ENCODE results near the gene ADAMTSL4.

The ADAMTSL4 gene

GRCh38 chr1:150548632-150549495 is at the start of gene ADAMTSL4:
ADAMTSL4 (plus strand) TSS chr1:150549408; CDS start chr1:150552289, 2,881 bp downstream.
- Mint-ChIP-seq H3K4me1 (peaks cover 29% of the 10 kb centered on the region), H3K27me3 (peaks cover 13% of the 10 kb centered on the region), H3K9me3 (no peaks in the 10 kb centered on the region), H3K4me3 (peak within 1 kb of the TSS; percentile 86), H3K36me3 (no peaks in the 10 kb centered on the region), H3K27ac (peak within 1 kb of the TSS; percentile 62)

- H3K4me3 Mint-ChIP-seq: no peak overlapping the region
- peaks cover 9% of the 10 kb centered on the region for H3K36me3 Mint-ChIP-seq
- H3K27me3 Mint-ChIP-seq: no peaks in the 10 kb centered on the region
- H3K4me1 Mint-ChIP-seq: no peaks in the 10 kb centered on the region
- H3K27ac Mint-ChIP-seq: no peak overlapping the region
- no peaks in the 10 kb centered on the region for H3K9me3 Mint-ChIP-seq
Observed at GRCh38 chr1:150505431-150505830, 43.8 kb upstream of the ADAMTSL4 start.

DNA sequence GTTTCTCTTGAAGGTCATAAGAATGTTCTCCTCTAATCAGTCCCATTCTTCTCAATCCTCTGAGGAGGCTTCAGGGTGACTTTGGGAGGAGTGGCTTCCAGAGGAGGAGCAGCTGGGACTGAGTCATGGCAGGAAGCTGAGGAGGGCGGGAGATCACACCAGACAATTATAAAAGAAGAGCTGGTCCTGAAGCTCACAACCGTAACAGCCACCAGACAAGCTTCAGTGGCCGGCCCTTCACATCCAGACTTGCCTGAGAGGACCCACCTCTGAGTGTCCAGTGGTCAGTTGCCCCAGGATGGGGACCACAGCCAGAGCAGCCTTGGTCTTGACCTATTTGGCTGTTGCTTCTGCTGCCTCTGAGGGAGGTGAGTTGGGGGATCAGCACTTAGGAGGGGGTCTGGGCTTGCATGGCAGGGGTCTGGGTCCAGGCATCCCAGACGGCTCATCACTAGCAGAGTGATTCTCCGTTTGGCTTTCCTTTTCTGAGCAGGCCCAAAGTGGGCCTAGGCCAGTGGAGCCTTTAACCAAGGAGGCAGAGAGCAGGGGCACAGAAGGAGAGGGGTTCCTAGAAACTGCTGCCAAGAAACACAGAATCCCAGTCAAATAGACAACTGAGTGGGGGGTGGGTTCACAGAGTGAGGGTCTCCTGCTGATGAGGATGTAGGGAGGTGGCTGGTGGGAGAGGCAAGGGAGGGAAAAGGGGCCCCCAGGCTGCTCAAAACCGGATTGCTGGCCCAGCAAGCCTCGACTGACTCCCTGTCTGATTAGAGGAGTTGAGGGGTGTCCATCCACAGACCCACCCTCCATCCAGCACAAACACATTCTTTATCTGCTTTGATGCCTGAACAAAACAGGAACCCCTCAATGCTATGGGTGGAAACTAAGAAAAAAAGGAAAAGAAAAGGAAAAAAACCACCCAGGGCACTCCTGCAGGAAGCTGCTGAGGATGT is 41.0 kb upstream of the ADAMTSL4 start, which contains the start of gene ECM1:
Gene ECM1, plus strand, starts transcription at position 198 of the 953 bp plus-strand sequence. Its CDS starts 101 bp downstream, at position 299.
- H3K27me3 Mint-ChIP-seq: no peaks in the 10 kb centered on the region
- peak within 1 kb of the TSS; percentile 23 for H3K27ac Mint-ChIP-seq
- H3K4me3 Mint-ChIP-seq: no peak within 1 kb of the TSS
- H3K4me1 Mint-ChIP-seq: no peaks in the 10 kb centered on the region
- H3K36me3 Mint-ChIP-seq: peaks cover 9% of the 10 kb centered on the region
- no peaks in the 10 kb centered on the region for H3K9me3 Mint-ChIP-seq

DNA sequence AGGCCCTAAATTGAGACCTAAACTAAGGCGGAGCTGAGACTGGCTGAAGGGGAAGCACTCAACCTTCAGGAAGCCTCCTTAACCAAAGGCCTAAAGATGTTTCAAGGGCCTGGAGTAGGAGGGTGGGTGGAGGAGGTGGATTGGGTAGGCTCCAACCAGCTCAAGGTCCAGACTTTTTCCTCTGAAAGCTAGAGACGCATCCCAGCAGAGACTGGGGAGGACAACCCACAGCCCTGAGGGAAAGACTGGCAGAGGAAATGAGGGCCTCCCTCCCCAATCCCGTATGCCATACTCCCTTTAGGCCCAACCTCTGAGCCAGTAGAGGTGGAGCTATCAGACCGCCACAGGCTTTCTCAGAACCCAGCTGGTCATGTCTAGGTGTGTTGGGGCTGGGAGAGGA is 40.2 kb upstream of the ADAMTSL4 start:
- Mint-ChIP-seq H3K27me3 (no peaks in the 10 kb centered on the region), H3K9me3 (no peaks in the 10 kb centered on the region), H3K36me3 (peaks cover 9% of the 10 kb centered on the region), H3K4me1 (no peaks in the 10 kb centered on the region), H3K4me3 (no peak overlapping the region), H3K27ac (peak overlapping the region; percentile 23)

GRCh38 chr1:150511551-150511950 is 37.7 kb upstream of the ADAMTSL4 start:
- H3K27ac Mint-ChIP-seq: no peak overlapping the region
- peaks cover 10% of the 10 kb centered on the region for H3K4me1 Mint-ChIP-seq
- H3K36me3 Mint-ChIP-seq: peaks cover 5% of the 10 kb centered on the region
- no peak overlapping the region for H3K4me3 Mint-ChIP-seq
- no peaks in the 10 kb centered on the region for H3K27me3 Mint-ChIP-seq
- no peaks in the 10 kb centered on the region for H3K9me3 Mint-ChIP-seq

DNA sequence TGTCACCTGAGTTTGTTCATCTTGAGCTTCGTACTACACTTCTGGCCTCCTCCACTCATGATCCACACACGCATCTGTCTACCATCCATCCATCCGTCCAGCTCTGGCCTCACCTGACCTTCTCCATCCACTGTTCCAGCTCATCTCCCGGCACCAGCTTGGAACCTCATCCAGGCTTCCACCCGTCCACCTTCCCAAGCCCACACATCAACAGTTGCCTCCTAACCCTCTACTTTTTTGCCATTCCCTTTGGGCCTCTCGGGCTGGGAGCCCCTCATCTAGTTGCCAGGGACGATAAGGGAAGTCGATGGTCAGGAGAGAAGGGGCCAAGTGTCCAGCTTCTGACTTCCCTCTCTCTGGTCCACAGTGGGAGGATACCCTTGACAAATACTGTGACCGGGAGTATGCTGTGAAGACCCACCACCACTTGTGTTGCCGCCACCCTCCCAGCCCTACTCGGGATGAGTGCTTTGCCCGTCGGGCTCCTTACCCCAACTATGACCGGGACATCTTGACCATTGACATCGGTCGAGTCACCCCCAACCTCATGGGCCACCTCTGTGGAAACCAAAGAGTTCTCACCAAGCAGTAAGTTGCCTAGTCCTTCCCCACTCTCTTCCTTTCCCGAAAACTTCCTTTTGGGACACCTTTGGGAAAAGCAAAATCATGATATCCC is 37.1 kb upstream of the ADAMTSL4 start:
- H3K9me3 Mint-ChIP-seq: no peaks in the 10 kb centered on the region
- no peak overlapping the region for H3K4me3 Mint-ChIP-seq
- no peak overlapping the region for H3K27ac Mint-ChIP-seq

DNA sequence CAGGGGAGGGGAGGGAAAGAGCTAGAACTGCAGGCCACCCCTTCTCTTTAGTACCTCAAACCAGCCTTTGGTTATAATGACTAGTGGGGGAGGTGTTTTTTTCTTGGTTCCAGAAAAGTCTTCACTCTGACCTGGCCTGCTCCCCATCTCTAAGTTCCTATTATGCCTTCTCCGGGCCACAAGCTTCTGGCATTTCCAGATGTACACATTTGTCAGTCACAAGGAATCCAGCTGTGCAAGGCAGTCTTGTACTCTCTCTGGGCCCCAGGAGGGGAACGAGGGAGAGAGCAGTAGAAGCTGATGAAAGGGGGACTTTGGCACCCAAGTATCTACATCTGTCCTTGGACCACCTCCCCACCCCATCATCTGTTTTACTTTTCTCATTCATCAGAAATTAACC is 36.4 kb upstream of the ADAMTSL4 start:
- no peak overlapping the region for H3K4me3 Mint-ChIP-seq
- H3K27me3 Mint-ChIP-seq: no peaks in the 10 kb centered on the region
- H3K27ac Mint-ChIP-seq: no peak overlapping the region
- H3K36me3 Mint-ChIP-seq: peaks cover under 1% of the 10 kb centered on the region
- H3K4me1 Mint-ChIP-seq: peaks cover 12% of the 10 kb centered on the region
- no peaks in the 10 kb centered on the region for H3K9me3 Mint-ChIP-seq

More for the DNA sequence above, 37.1 kb upstream of the ADAMTSL4 start:
- peaks cover 12% of the 10 kb centered on the region for H3K4me1 Mint-ChIP-seq
- H3K27me3 Mint-ChIP-seq: no peaks in the 10 kb centered on the region
- H3K36me3 Mint-ChIP-seq: peaks cover 3% of the 10 kb centered on the region

DNA sequence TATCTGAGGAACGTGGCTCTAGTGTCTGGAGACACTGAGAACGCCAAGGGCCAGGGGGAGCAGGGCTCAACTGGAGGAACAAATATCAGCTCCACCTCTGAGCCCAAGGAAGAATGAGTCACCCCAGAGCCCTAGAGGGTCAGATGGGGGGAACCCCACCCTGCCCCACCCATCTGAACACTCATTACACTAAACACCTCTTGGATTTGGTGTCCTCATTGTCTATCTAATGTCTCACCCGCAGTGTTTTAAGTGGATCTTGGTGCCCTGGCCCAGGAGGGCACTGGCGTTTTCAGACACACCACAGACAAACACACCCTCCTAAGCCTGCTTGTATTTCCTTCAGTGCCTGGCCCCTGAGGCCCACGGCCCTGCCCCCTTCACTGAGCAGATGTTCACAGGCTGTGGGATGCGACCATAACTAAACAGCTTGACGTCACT is 35.8 kb upstream of the ADAMTSL4 start:
- Mint-ChIP-seq H3K36me3 (no peaks in the 10 kb centered on the region), H3K27ac (no peak overlapping the region), H3K4me1 (peaks cover 12% of the 10 kb centered on the region), H3K27me3 (no peaks in the 10 kb centered on the region), H3K4me3 (no peak overlapping the region), H3K9me3 (no peaks in the 10 kb centered on the region)

DNA sequence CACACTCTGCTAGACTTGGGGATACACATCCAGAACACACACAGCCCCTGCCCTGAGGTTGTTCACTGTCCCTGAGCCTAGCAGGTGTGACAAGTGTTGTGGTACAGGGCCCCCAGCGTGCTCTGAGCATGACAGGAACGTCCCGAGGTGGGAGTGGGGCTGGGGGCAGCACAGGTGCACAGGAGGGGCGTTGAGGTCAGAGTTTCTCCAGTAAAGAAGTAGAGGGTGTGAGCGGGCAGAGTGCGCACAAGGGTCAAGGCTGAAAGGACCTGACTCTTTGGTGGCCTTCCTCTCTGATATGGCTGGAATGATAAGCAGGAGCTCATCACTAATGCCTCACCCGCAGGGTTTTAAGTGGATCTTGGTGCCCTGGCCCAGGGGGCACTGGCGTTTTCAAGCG is 34.9 kb upstream of the ADAMTSL4 start:
- H3K9me3 Mint-ChIP-seq: no peaks in the 10 kb centered on the region
- H3K27ac Mint-ChIP-seq: no peak overlapping the region
- H3K36me3 Mint-ChIP-seq: no peaks in the 10 kb centered on the region
- H3K4me1 Mint-ChIP-seq: peaks cover 12% of the 10 kb centered on the region
- peak overlapping the region; percentile 93 for H3K4me3 Mint-ChIP-seq
- H3K27me3 Mint-ChIP-seq: no peaks in the 10 kb centered on the region

DNA sequence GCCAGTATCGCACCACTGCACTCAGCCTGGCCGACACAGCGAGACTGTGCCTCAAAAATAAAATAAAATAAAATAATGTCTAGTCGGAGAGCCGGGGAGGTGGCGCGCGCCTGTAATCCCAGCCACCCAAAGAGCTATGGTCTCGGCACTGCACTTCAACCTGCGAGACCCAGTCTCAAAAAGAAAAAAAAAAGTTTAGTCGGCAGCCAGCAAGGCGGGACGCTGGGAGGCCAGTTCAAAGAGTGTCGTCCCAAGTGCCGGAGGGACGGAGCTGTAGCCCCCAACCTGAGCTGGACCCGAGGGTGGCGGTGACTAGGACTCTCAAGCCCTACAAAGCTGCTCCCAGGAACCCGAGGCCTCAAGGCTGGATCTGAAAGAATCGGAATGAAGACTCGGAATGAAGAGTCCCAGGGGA is 34.3 kb upstream of the ADAMTSL4 start:
- H3K4me1 Mint-ChIP-seq: peaks cover 12% of the 10 kb centered on the region

DNA sequence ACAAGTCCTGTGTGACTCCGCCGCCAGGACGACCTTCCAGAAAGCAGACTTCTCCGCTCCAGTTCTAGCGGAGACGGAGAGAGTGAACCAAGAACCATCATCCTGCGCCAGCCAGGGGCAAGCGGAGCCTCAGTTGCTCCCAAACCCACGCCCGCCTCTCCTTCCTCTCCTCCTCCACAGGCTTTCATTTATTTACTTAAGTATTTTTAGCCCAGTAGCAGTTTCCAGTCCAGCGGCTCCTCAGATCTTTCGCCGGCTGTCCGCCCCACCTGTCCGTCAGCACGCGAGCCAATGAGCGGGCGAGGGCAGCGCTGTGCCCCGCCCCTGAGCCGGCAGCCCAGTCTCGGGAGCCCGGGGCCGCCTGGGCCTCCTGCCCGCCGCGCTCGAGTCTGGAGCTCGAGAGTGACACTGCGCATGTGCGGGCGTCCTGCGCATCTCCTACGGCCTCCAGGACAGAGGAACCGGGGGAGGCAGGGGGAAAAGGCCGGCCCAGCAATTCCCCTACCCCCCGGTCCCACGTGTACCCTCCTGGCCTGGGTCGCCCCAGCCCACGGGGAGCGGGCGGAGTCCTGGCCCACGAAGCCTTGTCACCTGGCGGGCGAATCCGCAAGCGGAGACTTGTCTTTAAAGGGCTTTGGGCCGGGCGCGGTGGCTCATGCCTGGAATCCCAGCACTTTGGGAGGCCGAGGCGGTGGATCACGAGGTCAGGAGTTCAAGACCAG is 33.7 kb upstream of the ADAMTSL4 start, which contains the start of gene FALEC:
Gene FALEC, plus strand, starts transcription at position 425 of the 722 bp plus-strand sequence.
- peak within 1 kb of the TSS; percentile 93 for H3K4me3 Mint-ChIP-seq
- H3K27me3 Mint-ChIP-seq: no peaks in the 10 kb centered on the region
- H3K4me1 Mint-ChIP-seq: peaks cover 12% of the 10 kb centered on the region
- H3K36me3 Mint-ChIP-seq: no peaks in the 10 kb centered on the region
- peak within 1 kb of the TSS; percentile 59 for H3K27ac Mint-ChIP-seq
- no peaks in the 10 kb centered on the region for H3K9me3 Mint-ChIP-seq

More for the DNA sequence above, 34.3 kb upstream of the ADAMTSL4 start:
- Mint-ChIP-seq H3K4me3 (peak overlapping the region; percentile 93), H3K27ac (no peak overlapping the region), H3K36me3 (no peaks in the 10 kb centered on the region), H3K9me3 (no peaks in the 10 kb centered on the region), H3K27me3 (no peaks in the 10 kb centered on the region)

DNA sequence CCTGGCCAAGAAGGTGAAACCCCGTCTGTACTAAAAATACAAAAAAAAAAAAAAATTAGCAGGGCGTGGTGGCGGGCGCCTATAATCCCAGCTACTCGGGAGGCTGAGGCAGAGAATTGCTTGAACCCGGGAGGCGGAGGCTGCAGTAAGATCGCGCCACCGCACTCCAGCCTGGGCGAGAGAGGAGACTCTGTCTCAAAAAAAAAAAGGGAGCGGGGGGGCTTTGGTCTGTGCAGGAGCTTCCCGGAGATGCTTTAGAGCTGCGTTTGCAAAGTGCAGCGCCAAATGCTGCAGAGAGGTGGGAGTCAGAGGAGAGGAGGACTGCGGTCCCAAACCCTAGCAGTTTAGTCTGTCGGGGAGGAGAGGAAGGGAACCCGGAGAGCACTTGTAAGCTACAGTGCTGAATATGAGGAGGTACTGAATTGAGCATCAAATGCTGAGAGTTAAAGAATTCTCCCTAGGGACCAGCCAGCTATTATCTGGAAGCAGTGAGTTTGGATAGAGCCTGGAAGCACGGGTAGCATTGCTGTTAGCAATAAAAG is 33.1 kb upstream of the ADAMTSL4 start:
- no peaks in the 10 kb centered on the region for H3K27me3 Mint-ChIP-seq
- peak overlapping the region; percentile 93 for H3K4me3 Mint-ChIP-seq
- no peaks in the 10 kb centered on the region for H3K9me3 Mint-ChIP-seq

GRCh38 chr1:150516616-150517015 is 32.6 kb upstream of the ADAMTSL4 start:
- H3K9me3 Mint-ChIP-seq: no peaks in the 10 kb centered on the region
- no peaks in the 10 kb centered on the region for H3K27me3 Mint-ChIP-seq
- no peaks in the 10 kb centered on the region for H3K36me3 Mint-ChIP-seq
- H3K27ac Mint-ChIP-seq: no peak overlapping the region
- H3K4me3 Mint-ChIP-seq: peak overlapping the region; percentile 93
- peaks cover 12% of the 10 kb centered on the region for H3K4me1 Mint-ChIP-seq

More for the DNA sequence above, 33.1 kb upstream of the ADAMTSL4 start:
- no peaks in the 10 kb centered on the region for H3K36me3 Mint-ChIP-seq
- H3K27ac Mint-ChIP-seq: peak overlapping the region; percentile 59
- H3K4me1 Mint-ChIP-seq: peaks cover 12% of the 10 kb centered on the region

DNA sequence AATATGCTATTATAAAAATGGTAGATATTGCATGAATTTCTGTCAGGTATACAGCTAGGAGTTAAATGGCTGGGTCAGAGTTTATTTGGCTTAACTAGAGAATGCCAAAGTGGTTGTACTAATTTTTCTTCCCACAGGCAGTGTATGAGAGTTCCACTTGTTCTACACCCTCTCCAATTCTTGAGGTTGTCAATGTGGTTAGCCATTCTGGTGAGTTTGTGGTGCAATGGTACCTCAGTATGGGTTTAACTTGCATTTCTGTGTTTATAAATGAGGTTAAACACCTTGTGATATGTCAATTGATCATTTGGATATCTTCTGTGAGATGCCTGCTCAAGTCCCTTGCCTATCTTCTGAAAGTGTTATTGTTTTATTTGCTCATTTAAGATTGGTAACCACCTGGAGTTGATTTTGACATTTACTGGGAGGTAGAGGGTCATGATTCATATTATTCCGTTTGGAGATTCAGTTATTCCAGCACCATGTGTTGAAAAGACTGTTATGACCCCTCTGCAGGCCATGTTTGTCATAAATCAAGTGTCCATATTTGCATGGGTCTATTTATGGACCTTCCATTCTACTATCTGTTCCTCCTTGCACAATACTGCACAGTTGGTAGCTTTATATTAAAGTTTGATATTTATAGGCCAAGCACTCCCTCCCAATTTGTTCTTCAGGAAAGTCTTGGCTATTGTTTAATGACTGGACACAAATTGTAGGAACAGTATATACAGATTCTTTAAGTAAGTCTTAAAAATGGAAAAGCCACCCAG is 27.8 kb upstream of the ADAMTSL4 start:
- Mint-ChIP-seq H3K27me3 (no peaks in the 10 kb centered on the region), H3K4me3 (no peak overlapping the region), H3K4me1 (peaks cover 4% of the 10 kb centered on the region), H3K27ac (no peak overlapping the region), H3K9me3 (no peaks in the 10 kb centered on the region), H3K36me3 (no peaks in the 10 kb centered on the region)

All from activated naive CD4-positive, alpha-beta T cell treated with anti-CD3 and anti-CD28 coated beads, Interleukin-2, amount 50 U/mL, for 24 hours (primary cell).